BLaER1 (cell line): Measurements from ENCODE around the gene STXBP5.

ENCODE experiments used
- H3K27ac ChIP-seq: shearing (Covaris generic); formaldehyde crosslinking; 2 replicates; pipeline ENCODE4 v1.8.1; 2022
- H3K27me3 ChIP-seq: shearing (Covaris generic); formaldehyde crosslinking; 2 replicates; pipeline ENCODE4 v1.8.1; 2022
- H3K36me3 ChIP-seq: shearing (Covaris generic); formaldehyde crosslinking; 2 replicates; pipeline ENCODE4 v1.8.1; 2022
- H3K4me1 ChIP-seq: shearing (Covaris generic); formaldehyde crosslinking; 2 replicates; pipeline ENCODE4 v1.8.1; 2022
- H3K4me2 ChIP-seq: shearing (Covaris generic); formaldehyde crosslinking; 2 replicates; pipeline ENCODE4 v1.8.1; 2022
- H3K4me3 ChIP-seq: shearing (Covaris generic); formaldehyde crosslinking; 2 replicates; pipeline ENCODE4 v1.8.1; 2022
- H3K9ac ChIP-seq: shearing (Covaris generic); formaldehyde crosslinking; 2 replicates; pipeline ENCODE4 v1.8.1; 2022
- H3K9me3 ChIP-seq: shearing (Covaris generic); formaldehyde crosslinking; 2 replicates; pipeline ENCODE4 v1.8.1; 2022
- H4K20me1 ChIP-seq: shearing (Covaris generic); formaldehyde crosslinking; 2 replicates; pipeline ENCODE4 v1.8.1; 2022
- Cebpa-rat ChIP-seq: shearing (Covaris generic); IDR thresholded peaks from 2 replicates; pipeline ENCODE4 v1.8.1; 2022

The STXBP5 gene

GRCh38 chr6:147282566-147282959, 78.3 kb downstream of the STXBP5 start:
- Histone ChIP-seq H3K27ac (no peak overlapping the region), H3K4me3 (no peak overlapping the region), H3K36me3 (peaks cover 11% of the 10 kb centered on the region), H4K20me1 (no peaks in the 10 kb centered on the region), H3K9ac (no peak overlapping the region), H3K27me3 (no peaks in the 10 kb centered on the region), H3K4me2 (no peak overlapping the region), H3K4me1 (no peaks in the 10 kb centered on the region), H3K9me3 (no peaks in the 10 kb centered on the region)
- TF ChIP-seq Cebpa-rat, result no peak

DNA sequence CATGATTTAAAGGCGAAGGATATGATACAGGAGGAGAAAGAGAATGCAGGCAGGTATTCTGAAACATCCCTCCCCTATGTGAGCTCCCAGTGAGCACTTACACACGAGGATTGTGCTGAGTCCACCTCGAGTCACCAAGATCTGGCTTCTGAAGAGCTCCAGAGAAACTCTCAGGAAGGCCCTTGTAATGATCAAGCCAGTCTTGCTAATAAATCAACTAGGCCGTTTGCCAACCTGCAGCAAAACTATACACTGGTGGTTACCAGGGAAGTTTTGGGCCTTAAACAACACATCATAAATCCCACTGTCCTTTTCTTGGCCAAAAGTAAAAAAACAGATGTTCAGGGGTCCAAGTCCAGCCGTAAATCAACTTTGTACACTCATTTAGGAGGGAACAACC, 79.2 kb downstream of the STXBP5 start:
- H3K27ac ChIP-seq, result no peak overlapping the region
- no peaks in the 10 kb centered on the region for H3K4me1 ChIP-seq
- no peak overlapping the region for H3K4me3 ChIP-seq
- no peaks in the 10 kb centered on the region for H3K9me3 ChIP-seq
- H3K9ac ChIP-seq, result no peak overlapping the region
- H3K4me2 ChIP-seq, result no peak overlapping the region
- peaks cover 11% of the 10 kb centered on the region for H3K36me3 ChIP-seq
- no peak for TF ChIP-seq Cebpa-rat
- H4K20me1 ChIP-seq, result no peaks in the 10 kb centered on the region
- no peaks in the 10 kb centered on the region for H3K27me3 ChIP-seq

- H3K4me1 ChIP-seq, result no peaks in the 10 kb centered on the region
- H3K4me3 ChIP-seq, result no peak overlapping the region
- no peaks in the 10 kb centered on the region for H3K27me3 ChIP-seq
- H3K9ac ChIP-seq, result no peak overlapping the region
- H4K20me1 ChIP-seq, result no peaks in the 10 kb centered on the region
- H3K4me2 ChIP-seq, result no peak overlapping the region
- H3K36me3 ChIP-seq, result peaks cover 16% of the 10 kb centered on the region
- H3K27ac ChIP-seq, result no peak overlapping the region
- TF ChIP-seq Cebpa-rat, result no peak
- no peaks in the 10 kb centered on the region for H3K9me3 ChIP-seq
These were observed 81.1 kb downstream of the STXBP5 start for GRCh38 chr6:147285087-147285855.

- H3K9ac ChIP-seq, result no peak overlapping the region
- H3K27me3 ChIP-seq, result no peaks in the 10 kb centered on the region
- no peak overlapping the region for H3K4me3 ChIP-seq
- no peaks in the 10 kb centered on the region for H4K20me1 ChIP-seq
- H3K27ac ChIP-seq, result no peak overlapping the region
- H3K9me3 ChIP-seq, result no peaks in the 10 kb centered on the region
- TF ChIP-seq Cebpa-rat, result no peak
- H3K4me1 ChIP-seq, result no peaks in the 10 kb centered on the region
- peaks cover 11% of the 10 kb centered on the region for H3K36me3 ChIP-seq
- H3K4me2 ChIP-seq, result no peak overlapping the region
These were observed 83.7 kb downstream of the STXBP5 start for GRCh38 chr6:147287869-147288271.

GRCh38 chr6:147297124-147297523, 92.9 kb downstream of the STXBP5 start:
- no peak for TF ChIP-seq Cebpa-rat
- H3K4me2 ChIP-seq, result no peak overlapping the region
- no peak overlapping the region for H3K27ac ChIP-seq
- peaks cover 24% of the 10 kb centered on the region for H3K9me3 ChIP-seq
- H3K27me3 ChIP-seq, result no peaks in the 10 kb centered on the region
- no peaks in the 10 kb centered on the region for H4K20me1 ChIP-seq
- no peaks in the 10 kb centered on the region for H3K4me1 ChIP-seq
- H3K36me3 ChIP-seq, result peaks cover 16% of the 10 kb centered on the region
- no peak overlapping the region for H3K9ac ChIP-seq
- no peak overlapping the region for H3K4me3 ChIP-seq

- H3K4me2 ChIP-seq, result peak overlapping the region; percentile 13; the same call in 1 of the 2 replicates
- no peaks in the 10 kb centered on the region for H3K27me3 ChIP-seq
- no peak for TF ChIP-seq Cebpa-rat
- H3K27ac ChIP-seq, result no peak overlapping the region
- H3K36me3 ChIP-seq, result peaks cover 21% of the 10 kb centered on the region
- no peaks in the 10 kb centered on the region for H3K4me1 ChIP-seq
- no peaks in the 10 kb centered on the region for H4K20me1 ChIP-seq
- peaks cover 28% of the 10 kb centered on the region for H3K9me3 ChIP-seq
- H3K9ac ChIP-seq, result no peak overlapping the region
- no peak overlapping the region for H3K4me3 ChIP-seq
These were observed 93.6 kb downstream of the STXBP5 start for GRCh38 chr6:147297663-147298316.

DNA sequence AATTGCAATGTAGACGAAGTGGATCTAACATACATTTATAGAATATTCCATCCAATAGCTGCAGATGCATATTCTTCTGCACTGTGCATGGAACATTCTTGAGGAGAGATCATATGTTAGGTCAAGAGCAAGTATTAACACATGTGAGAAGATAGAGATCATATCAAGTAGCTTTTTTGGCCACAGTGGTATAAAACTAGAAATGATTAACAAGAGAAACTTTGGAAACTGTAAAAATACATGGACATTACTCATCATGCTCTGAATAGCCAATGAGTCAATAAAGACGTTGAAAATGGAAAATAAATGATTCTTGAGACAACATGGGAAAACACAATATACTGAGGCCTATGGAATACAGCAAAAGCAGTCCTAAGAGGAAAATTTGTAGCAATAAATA, 94.2 kb downstream of the STXBP5 start:
- Histone ChIP-seq H3K4me3 (no peak overlapping the region), H3K27ac (no peak overlapping the region), H3K4me1 (no peaks in the 10 kb centered on the region), H4K20me1 (no peaks in the 10 kb centered on the region), H3K36me3 (peaks cover 26% of the 10 kb centered on the region), H3K27me3 (no peaks in the 10 kb centered on the region), H3K4me2 (no peak overlapping the region), H3K9ac (no peak overlapping the region), H3K9me3 (peaks cover 34% of the 10 kb centered on the region)
- TF ChIP-seq Cebpa-rat, result no peak

DNA sequence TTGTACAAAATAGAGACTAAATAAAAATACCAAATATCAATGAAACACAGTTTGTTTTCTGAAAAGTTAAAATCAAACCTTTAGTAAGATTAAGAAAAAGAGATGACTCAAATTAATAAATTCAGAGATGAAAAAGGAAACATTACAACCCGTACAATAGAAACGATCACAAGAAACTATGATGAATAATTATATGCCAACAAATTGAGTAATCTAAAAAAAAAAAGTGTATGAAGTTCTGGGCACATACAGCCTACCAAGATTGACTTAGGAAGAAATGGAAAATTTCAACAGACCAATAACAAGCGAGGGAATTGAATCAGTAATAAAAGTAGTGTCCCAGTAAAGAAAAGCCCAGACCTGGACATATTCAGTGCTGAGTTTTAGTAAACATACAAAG, 94.8 kb downstream of the STXBP5 start:
- Histone ChIP-seq H3K27me3 (no peaks in the 10 kb centered on the region), H3K4me2 (no peak overlapping the region), H4K20me1 (no peaks in the 10 kb centered on the region), H3K36me3 (peaks cover 32% of the 10 kb centered on the region), H3K9me3 (peaks cover 39% of the 10 kb centered on the region), H3K27ac (no peak overlapping the region), H3K4me3 (no peak overlapping the region), H3K9ac (no peak overlapping the region), H3K4me1 (no peaks in the 10 kb centered on the region)
- TF ChIP-seq Cebpa-rat, result no peak

- no peaks in the 10 kb centered on the region for H3K27me3 ChIP-seq
- no peak overlapping the region for H3K4me2 ChIP-seq
- H3K4me1 ChIP-seq, result no peaks in the 10 kb centered on the region
- H3K9ac ChIP-seq, result no peak overlapping the region
- peaks cover 40% of the 10 kb centered on the region for H3K9me3 ChIP-seq
- H3K36me3 ChIP-seq, result peaks cover 30% of the 10 kb centered on the region
- H4K20me1 ChIP-seq, result no peaks in the 10 kb centered on the region
- H3K4me3 ChIP-seq, result no peak overlapping the region
- no peak for TF ChIP-seq Cebpa-rat
- H3K27ac ChIP-seq, result no peak overlapping the region
These were observed 96.9 kb downstream of the STXBP5 start for GRCh38 chr6:147301070-147301469.

DNA sequence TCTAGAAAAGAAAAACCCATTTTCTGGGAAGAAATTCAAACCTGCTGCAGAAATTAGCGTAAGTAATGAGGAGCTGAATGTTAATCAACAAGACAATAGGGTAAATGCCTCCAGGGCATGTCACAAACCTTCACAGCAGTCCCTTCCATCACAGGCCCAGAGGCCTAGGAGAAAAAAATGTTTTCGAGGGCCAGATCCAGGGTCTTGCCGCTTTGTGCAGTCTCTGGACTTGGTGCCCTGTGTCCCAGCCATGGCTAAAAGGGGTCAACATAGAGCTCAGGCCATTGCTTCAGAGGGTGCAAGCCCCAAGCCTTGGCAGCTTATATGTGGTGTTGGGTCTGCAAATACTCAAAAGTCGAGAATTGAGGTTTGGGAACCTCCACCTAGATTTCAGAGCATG, 99.8 kb downstream of the STXBP5 start:
- Histone ChIP-seq H3K4me1 (no peaks in the 10 kb centered on the region), H3K4me3 (no peak overlapping the region), H3K4me2 (no peak overlapping the region), H3K27ac (no peak overlapping the region), H3K36me3 (peaks cover 26% of the 10 kb centered on the region), H3K27me3 (no peaks in the 10 kb centered on the region), H4K20me1 (no peaks in the 10 kb centered on the region), H3K9me3 (peaks cover 24% of the 10 kb centered on the region), H3K9ac (no peak overlapping the region)
- TF ChIP-seq Cebpa-rat, result no peak
